Esophagus muscularis mucosa (tissue), 4 donors: Measurements from ENCODE around the gene CAPN2. TPM values are rescaled to one million over a fixed set of nuclear protein-coding genes. Genes with fewer than 3 reads are reported as not detected.

Experiments used
- DNase-seq: peaks from one replicate; pipeline ENCODE4 v3.0.0-alpha.2; 2017; ENCODE audit errors: extremely low spot score
- H3K27ac ChIP-seq, 4 donors: fragments of 200-600 bp; sonication (generic); replicated peaks in 1 of 4; 1 replicate in 3 of 4; 2 replicates in 1 of 4; pipeline ENCODE4 v1.5.1; 2016 to 2019; ENCODE audit warnings: mild to moderate bottlenecking in 1 of 4
- H3K27me3 ChIP-seq, 4 donors: fragments of 200-600 bp; sonication (generic); one replicate each; pipeline versions ENCODE4 v1.5.1 to v1.6.0; 2016 to 2019
- H3K36me3 ChIP-seq, 4 donors: fragments of 200-600 bp; sonication (generic); one replicate each; pipeline ENCODE4 v1.5.1; 2016 to 2019
- H3K4me1 ChIP-seq, 4 donors: fragments of 200-600 bp; sonication (generic); one replicate each; pipeline ENCODE4 v1.5.1; 2016 to 2019
- H3K4me3 ChIP-seq, 4 donors: fragments of 200-600 bp; sonication (generic); 1 replicate in 2 of 4; 2 replicates in 2 of 4; pipeline ENCODE4 v1.5.1; 2016 to 2019; ENCODE audit warnings: mild to moderate bottlenecking in 4 of 4, moderate library complexity in 1 of 4
- H3K9me3 ChIP-seq, 4 donors: fragments of 200-600 bp; sonication (generic); 1 replicate in 3 of 4; 2 replicates in 1 of 4; pipeline ENCODE4 v1.5.1; 2016 to 2019
- EP300 ChIP-seq: sonication (generic); formaldehyde crosslinking; IDR thresholded peaks from one replicate; pipeline ENCODE4 v1.6.1; 2017; ENCODE audit warnings: antibody characterized with exemption
- POLR2A ChIP-seq: fragments of 450-650 bp; IDR thresholded peaks from one replicate; pipeline ENCODE4 v1.6.1; 2017; ENCODE audit warnings: antibody characterized with exemption, moderate library complexity, mild to moderate bottlenecking, low read depth
- POLR2AphosphoS5 ChIP-seq, 2 donors: sonication (generic); formaldehyde crosslinking; IDR thresholded peaks; one replicate each; pipeline ENCODE4 v1.6.1; 2017; ENCODE audit warnings: antibody characterized with exemption in 2 of 2
- WGBS: methylation state at CpG from one replicate; pipeline ENCODE4 v1.1.5; 2018; 5-methylcytosine and 5-hydroxymethylcytosine counted together
- intact Hi-C: fragments of 100-400 bp; cut with DNase I; formaldehyde crosslinking; loops from one replicate; pipeline ENCODE4 v1.15.1; 2023
- total RNA-seq, 4 donors: library from RNA; depleted of rRNA; stranded (reverse); fragments of >200 nt; gene quantifications; one replicate each; pipeline versions ENCODE4 v1.1.0 to v1.2.1, GENCODE V29; 2016
- TF ChIP-seq, protein P1 (sequence below), 3 experiments: fragments of 200-600 bp in 2 of 3; fragments of 450-650 bp in 1 of 3; sonication (generic) in 2 of 3; IDR thresholded peaks; one replicate each; pipeline ENCODE4 v1.5.1; 2017 to 2019; ENCODE audit warnings: antibody characterized with exemption in 3 of 3, mild to moderate bottlenecking in 2 of 3, moderate library complexity in 1 of 3

Gene CAPN2
- total RNA-seq, 4 donors from 2014 or later, result 91.9 to 231 (median 161) TPM

DNA sequence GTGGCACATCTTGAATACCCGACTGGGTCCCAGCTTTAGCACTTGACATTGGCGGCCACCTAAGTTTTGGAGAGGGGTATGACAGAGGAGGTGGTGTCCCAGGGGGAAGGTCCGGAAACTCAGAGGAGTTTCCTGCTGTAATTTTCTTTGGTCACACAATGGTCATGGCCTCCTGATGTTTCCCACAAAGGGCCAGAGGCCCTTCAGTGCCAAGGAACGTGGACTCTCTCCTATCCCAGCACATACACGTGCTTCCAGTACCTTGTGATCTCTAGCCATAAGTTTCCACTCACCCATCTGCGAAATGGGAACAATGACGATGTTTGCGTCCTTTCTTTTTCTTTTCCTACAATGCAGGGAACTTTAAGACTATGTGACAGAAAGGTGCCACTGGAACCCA is 13.2 kb downstream of the CAPN2 start:
- Histone ChIP-seq H3K9me3 (no peaks in the 10 kb centered on the region), H3K36me3 (peaks cover 0 to 51% (median 35%) of the 10 kb centered on the region in 4 donors), H3K4me1 (peaks cover 48 to 88% (median 81%) of the 10 kb centered on the region in 4 donors), H3K4me3 (no peak overlapping the region), H3K27ac (peak overlapping the region; percentile 61 to 81 (median 74)), H3K27me3 (no peaks in the 10 kb centered on the region)
- TF ChIP-seq POLR2A (no peak), POLR2AphosphoS5 (IDR thresholded peaks at IDR 0.05) (no peak), EP300 (no peak)
- TF ChIP-seq, protein P1, sequence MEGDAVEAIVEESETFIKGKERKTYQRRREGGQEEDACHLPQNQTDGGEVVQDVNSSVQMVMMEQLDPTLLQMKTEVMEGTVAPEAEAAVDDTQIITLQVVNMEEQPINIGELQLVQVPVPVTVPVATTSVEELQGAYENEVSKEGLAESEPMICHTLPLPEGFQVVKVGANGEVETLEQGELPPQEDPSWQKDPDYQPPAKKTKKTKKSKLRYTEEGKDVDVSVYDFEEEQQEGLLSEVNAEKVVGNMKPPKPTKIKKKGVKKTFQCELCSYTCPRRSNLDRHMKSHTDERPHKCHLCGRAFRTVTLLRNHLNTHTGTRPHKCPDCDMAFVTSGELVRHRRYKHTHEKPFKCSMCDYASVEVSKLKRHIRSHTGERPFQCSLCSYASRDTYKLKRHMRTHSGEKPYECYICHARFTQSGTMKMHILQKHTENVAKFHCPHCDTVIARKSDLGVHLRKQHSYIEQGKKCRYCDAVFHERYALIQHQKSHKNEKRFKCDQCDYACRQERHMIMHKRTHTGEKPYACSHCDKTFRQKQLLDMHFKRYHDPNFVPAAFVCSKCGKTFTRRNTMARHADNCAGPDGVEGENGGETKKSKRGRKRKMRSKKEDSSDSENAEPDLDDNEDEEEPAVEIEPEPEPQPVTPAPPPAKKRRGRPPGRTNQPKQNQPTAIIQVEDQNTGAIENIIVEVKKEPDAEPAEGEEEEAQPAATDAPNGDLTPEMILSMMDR (IDR thresholded peaks at IDR 0.05), result no peak
- WGBS, result 73% methylated on average over 8 of the region's 8 CpGs
- no peak for DNase-seq
- intact Hi-C loops, result no loop called here

DNA sequence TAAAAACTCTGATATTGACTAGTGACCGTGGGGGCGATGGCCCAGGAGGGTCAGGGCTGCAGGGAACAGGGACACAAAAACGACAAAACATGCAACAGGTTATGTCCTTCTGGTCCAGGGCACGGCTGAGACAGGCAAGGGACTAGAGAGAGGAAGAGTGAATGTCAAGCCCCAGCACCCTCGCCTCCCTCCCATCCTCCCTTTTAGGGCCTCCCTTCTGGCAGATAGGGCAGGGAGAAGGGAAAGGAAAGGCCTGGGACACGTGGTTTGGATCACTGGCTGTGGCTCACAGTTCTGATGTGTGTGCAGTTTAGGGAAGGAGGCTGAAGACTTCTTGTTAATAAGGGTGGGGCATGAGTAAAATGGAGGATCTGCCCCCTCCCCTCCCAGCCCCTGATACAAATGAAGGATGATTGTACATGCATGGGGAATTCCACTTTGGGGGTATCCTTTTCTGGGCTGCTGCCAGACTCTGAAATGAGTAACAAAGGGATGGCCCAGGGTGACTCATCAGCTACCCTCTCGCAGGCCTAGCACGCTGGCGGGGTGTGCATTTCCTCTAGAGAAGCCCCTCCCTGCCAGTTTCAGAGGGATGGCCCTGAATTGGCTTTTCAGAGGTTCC is 14.2 kb downstream of the CAPN2 start:
- DNase-seq, result peak; percentile 94
- H3K27me3 ChIP-seq, result no peaks in the 10 kb centered on the region
- H3K4me3 ChIP-seq, result peak overlapping the region in 1 of 4 donors; percentile 0
- 16% methylated on average over 6 of the region's 9 CpGs for WGBS
- H3K27ac ChIP-seq, result peak overlapping the region; percentile 61 to 81 (median 74)
- intact Hi-C loops, result no loop called here
- TF ChIP-seq POLR2A (no peak), EP300 (no peak), POLR2AphosphoS5 (IDR thresholded peaks at IDR 0.05) (peak; percentile 37 to 64)
- no peaks in the 10 kb centered on the region for H3K9me3 ChIP-seq
- H3K4me1 ChIP-seq, result peaks cover 48 to 88% (median 81%) of the 10 kb centered on the region in 4 donors
- H3K36me3 ChIP-seq, result peaks cover 0 to 42% (median 31%) of the 10 kb centered on the region in 4 donors

DNA sequence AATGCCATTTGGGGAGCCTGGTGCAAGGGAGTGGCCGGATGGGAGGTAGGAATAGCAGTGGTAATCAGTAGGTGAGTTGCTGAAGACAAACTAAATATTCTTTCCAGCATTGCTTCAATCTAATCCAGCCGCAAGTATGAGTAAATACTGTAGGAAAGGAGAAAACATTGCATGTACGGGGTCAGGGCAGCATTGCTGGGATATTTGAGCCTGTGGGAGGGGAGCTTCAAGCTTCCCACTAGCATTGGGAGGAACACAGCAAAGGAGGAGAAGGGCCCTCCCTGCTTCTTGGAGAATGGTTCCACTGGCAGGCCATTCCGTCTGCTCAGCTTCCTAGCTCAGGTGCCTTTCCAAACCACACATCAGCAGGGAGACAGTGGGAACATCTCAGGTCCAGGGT is 15.2 kb downstream of the CAPN2 start:
- H3K27me3 ChIP-seq, result no peaks in the 10 kb centered on the region
- TF ChIP-seq, protein P1 (IDR thresholded peaks at IDR 0.05), result no peak
- TF ChIP-seq POLR2AphosphoS5 (IDR thresholded peaks at IDR 0.05), result no peak
- no peak for TF ChIP-seq POLR2A
- no peak for TF ChIP-seq EP300
- peaks cover 0 to 37% (median 28%) of the 10 kb centered on the region in 4 donors for H3K36me3 ChIP-seq
- WGBS, result 83% methylated on average over 4 of the region's 4 CpGs
- peaks cover 59 to 95% (median 82%) of the 10 kb centered on the region in 4 donors for H3K4me1 ChIP-seq
- no peak for DNase-seq
- no peaks in the 10 kb centered on the region for H3K9me3 ChIP-seq
- H3K27ac ChIP-seq, result peak overlapping the region; percentile 61 to 81 (median 74)
- H3K4me3 ChIP-seq, result no peak overlapping the region
- intact Hi-C loops, result no loop called here

DNA sequence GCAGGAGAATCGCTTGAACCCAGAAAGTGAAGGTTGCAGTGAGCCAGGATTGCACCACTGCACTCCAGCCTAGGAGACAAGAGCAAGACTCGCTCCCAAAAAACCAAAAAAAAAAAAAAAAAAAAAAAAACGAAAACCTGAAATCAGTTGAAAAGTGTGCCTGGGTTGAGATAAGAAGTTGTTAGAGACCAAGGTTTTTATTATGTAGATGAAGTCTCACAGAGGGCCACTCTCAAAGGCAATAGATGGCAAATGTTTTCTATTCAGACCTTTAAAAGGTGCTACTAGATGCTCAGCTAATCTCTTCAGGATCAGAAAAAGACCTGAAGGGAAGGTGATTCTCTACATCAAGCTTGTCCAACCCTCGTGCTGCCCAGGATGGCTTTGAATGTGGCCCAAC is 17.6 kb downstream of the CAPN2 start:
- intact Hi-C loops, result no loop called here
- 84% methylated on average over 4 of the region's 4 CpGs for WGBS
- H3K9me3 ChIP-seq, result no peaks in the 10 kb centered on the region
- TF ChIP-seq POLR2AphosphoS5 (IDR thresholded peaks at IDR 0.05) (no peak), POLR2A (no peak), EP300 (no peak)
- TF ChIP-seq, protein P1 (IDR thresholded peaks at IDR 0.05), result no peak
- no peak for DNase-seq
- H3K4me3 ChIP-seq, result no peak overlapping the region
- H3K36me3 ChIP-seq, result peaks cover 0 to 14% (median 11%) of the 10 kb centered on the region in 4 donors
- H3K27me3 ChIP-seq, result no peaks in the 10 kb centered on the region
- H3K27ac ChIP-seq, result no peak overlapping the region
- peaks cover 79 to 97% (median 84%) of the 10 kb centered on the region in 4 donors for H3K4me1 ChIP-seq

DNA sequence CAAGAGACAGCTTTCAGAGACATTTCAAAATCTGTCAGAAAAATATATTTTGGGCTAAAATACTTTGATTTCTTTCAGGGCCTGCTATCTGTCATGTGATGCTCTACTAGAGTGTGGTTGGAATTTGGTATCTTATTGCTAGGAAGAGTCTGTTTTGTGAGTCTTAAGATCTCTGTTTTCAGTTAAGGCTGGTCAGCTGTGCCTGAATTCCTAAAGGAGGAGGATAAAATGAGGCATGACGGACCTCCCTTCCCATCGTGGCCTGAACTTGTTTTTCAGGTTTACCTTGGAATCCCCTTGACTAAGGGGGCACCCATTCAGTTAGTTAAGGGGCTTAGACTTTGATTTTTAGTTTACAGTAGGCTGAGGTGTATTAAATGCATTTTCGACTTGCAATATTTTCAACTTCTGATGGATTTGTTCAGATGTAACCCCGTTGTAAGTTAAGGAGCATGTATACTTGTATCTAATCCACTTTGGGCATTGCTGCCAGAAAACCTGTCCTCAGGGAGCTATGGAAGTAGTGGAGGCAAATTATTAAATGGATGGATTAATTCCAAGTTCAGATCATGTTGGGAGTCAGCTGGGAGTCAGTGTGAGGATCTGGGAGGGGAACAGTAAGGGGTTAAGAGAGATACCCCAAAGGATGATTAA is 18.3 kb downstream of the CAPN2 start:
- intact Hi-C loops, result no loop called here
- Histone ChIP-seq H3K4me1 (peaks cover 72 to 96% (median 77%) of the 10 kb centered on the region in 4 donors), H3K27ac (peak overlapping the region; percentile 64 to 72 (median 71)), H3K4me3 (no peak overlapping the region), H3K36me3 (peaks cover 0 to 12% (median 7%) of the 10 kb centered on the region in 4 donors), H3K9me3 (no peaks in the 10 kb centered on the region), H3K27me3 (no peaks in the 10 kb centered on the region)
- 49% methylated on average over 4 of the region's 4 CpGs for WGBS
- TF ChIP-seq POLR2A (no peak), EP300 (no peak), POLR2AphosphoS5 (IDR thresholded peaks at IDR 0.05) (no peak)
- TF ChIP-seq, protein P1 (IDR thresholded peaks at IDR 0.05), result no peak
- no peak for DNase-seq
